ENCODE data around the gene NAA15.

DNA sequence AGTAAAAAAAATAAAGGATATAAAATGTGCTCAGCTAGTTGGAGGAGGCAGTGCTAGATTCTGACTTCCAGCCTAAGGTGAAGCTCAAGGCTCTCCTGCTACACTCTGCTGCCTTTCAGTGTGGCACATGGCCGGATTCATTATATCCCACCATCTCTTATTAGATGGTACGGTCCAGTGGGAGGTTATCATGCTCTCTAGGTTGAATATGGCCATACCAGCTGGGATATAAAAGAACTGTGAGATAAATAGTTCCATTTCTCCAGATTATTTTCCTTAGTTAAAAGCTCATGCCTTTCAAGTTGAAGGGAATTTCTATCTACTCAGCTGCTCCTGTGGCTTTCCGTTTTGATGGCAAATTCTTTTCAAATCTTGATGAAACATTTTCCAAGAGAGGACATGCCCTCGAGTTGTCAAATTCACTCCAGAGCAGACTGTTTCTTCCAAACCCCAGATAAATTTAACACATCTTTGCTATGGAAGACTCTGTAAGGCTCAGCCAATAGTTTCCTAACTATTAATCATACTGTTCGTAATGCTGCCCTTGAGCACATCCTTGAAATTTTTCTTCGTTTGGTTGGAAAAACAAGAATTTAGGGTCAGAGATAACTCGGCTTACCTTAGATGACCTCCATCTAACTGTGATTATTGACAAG lies 19.1 kb upstream of the NAA15 start:
- TF ChIP-seq CTCF (IDR thresholded peaks at IDR 0.05) (no peak), POLR2A (IDR thresholded peaks at IDR 0.05) (no peak)
